Thoracic aorta endothelial cell (primary cell): ENCODE results near the gene IKZF1. TPM values are rescaled to one million over a fixed set of nuclear protein-coding genes. Genes with fewer than 3 reads are reported as not detected.

Experiments
- small RNA-seq: library from RNA; depleted of rRNA; stranded (forward); fragments of <200 nt; gene quantifications from one replicate; pipeline ENCODE3, GENCODE V24; 2012
- total RNA-seq: library from RNA; depleted of rRNA; stranded (reverse); fragments of >200 nt; gene quantifications from 2 replicates; pipeline ENCODE4 v1.2.3, GENCODE V29; 2012

The IKZF1 gene
- total RNA-seq: not detected in 2 replicates

GRCh38 chr7:50304129-50304910 lies at the start of gene IKZF1:
Gene IKZF1, plus strand, starts transcription at chr7:50304716. Its CDS starts 14,346 bp downstream, at chr7:50319062.

GRCh38 chr7:50449881-50450589 lies 145.5 kb downstream of the IKZF1 start, which contains the start of gene FIGNL1:
Gene FIGNL1, minus strand, starts transcription at chr7:50450350. Its CDS starts 3,063 bp downstream, at chr7:50447287.

Small RNA genes within 50 kb of the gene (small RNA-seq; reads per million reads assigned to genes)
- not detected for gene RNU6-1091P

Other genes starting within 250 kb of the IKZF1 start
- not detected in 2 replicates for gene ZPBP, start 211.5 kb upstream of the IKZF1 start, total RNA-seq
- 43.2 and 99.5 TPM in 2 replicates for gene FIGNL1, start 145.6 kb downstream of the IKZF1 start, total RNA-seq